Panc1 (cell line): ENCODE measurements around the gene IL17RE. TPM values are rescaled to one million over a fixed set of nuclear protein-coding genes. Genes with fewer than 3 reads are reported as not detected.

Experiments
- ATAC-seq: fragments of 200-7000 bp; cut with Tn5 transposase; 2 replicates; pipeline ENCODE4 v1.9.1; 2020; ENCODE audit warnings: mild to moderate bottlenecking, moderate library complexity
- BruUV-seq: library from RNA; stranded (reverse); fragments of 400-500 nt; replicated peaks from 2 replicates; lab custom pipeline; 2021; lab: Mats Ljungman, UMichigan
- CTCF ChIA-PET: fragments of 300-600 bp; sonication (Branson Sonifier 250); formaldehyde crosslinking; loops from one replicate; lab custom pipeline; 2022; ENCODE audit warnings: antibody characterized with exemption; lab: Charles Lee
- POLR2A ChIA-PET: fragments of 300-600 bp; sonication (Branson Sonifier 250); formaldehyde crosslinking; loops from one replicate; lab custom pipeline; 2022; ENCODE audit warnings: antibody characterized with exemption; lab: Charles Lee
- DNase-seq: peaks from one replicate; pipeline ENCODE4 v3.0.0-alpha.2; 2010; ENCODE audit warnings: low read depth, low spot score
- H3K27ac ChIP-seq: 2 replicates; pipeline ENCODE4 v1.5.1; 2011; ENCODE audit warnings: mild to moderate bottlenecking, low read length, inconsistent platforms
- H3K27me3 ChIP-seq: fragments of 200-500 bp; sonication (Bioruptor generic); 2 replicates; pipeline ENCODE4 v1.6.0; 2014; ENCODE audit warnings: low read length, inconsistent platforms; ENCODE audit not compliant: control insufficient read depth, insufficient read depth
- H3K36me3 ChIP-seq: fragments of 200-500 bp; sonication (Bioruptor generic); 2 replicates; pipeline ENCODE4 v1.5.1; 2014; ENCODE audit warnings: inconsistent platforms, mild to moderate bottlenecking, low read length, moderate library complexity; ENCODE audit not compliant: control insufficient read depth, insufficient read depth
- H3K4me1 ChIP-seq: 2 replicates; pipeline ENCODE4 v1.5.1; 2011; ENCODE audit warnings: inconsistent platforms, mild to moderate bottlenecking, low read length, moderate library complexity; ENCODE audit not compliant: control insufficient read depth, insufficient read depth
- H3K4me3 ChIP-seq, 2 experiments: 2 replicates each; pipeline ENCODE4 v1.5.1; 2011 to 2012; ENCODE audit warnings: low read depth in 2 of 2, low read length in 2 of 2, mild to moderate bottlenecking in 2 of 2, inconsistent platforms in 1 of 2, moderate library complexity in 1 of 2
- H3K9me3 ChIP-seq: fragments of 200-500 bp; sonication (Bioruptor generic); 2 replicates; pipeline ENCODE4 v1.5.1; 2014; ENCODE audit warnings: low read depth, mild to moderate bottlenecking, inconsistent platforms, low read length, moderate library complexity; ENCODE audit not compliant: control insufficient read depth, insufficient read depth
- POLR2AphosphoS5 ChIP-seq: IDR thresholded peaks from 2 replicates; pipeline ENCODE4 v1.6.1; 2012; ENCODE audit warnings: mild to moderate bottlenecking, low read depth, low read length, moderate library complexity
- SIN3A ChIP-seq: IDR thresholded peaks from 2 replicates; pipeline ENCODE4 v1.6.1; 2012; ENCODE audit warnings: low read depth, mild to moderate bottlenecking, low read length, moderate library complexity, borderline replicate concordance; ENCODE audit not compliant: insufficient read depth
- TCF7L2 ChIP-seq: IDR thresholded peaks from 2 replicates; pipeline ENCODE4 v1.6.1; 2011; ENCODE audit warnings: mild to moderate bottlenecking, low read depth, low read length, inconsistent platforms
- in situ Hi-C: cut with HindIII; loops from 2 replicates; pipeline ENCODE4 v1.10.0; 2016; ENCODE audit warnings: low sequenced_read_pairs, low pct_unique_long_range_greater_than_20kb
- intact Hi-C: fragments of 100-400 bp; cut with micrococcal nuclease; formaldehyde crosslinking; loops from one replicate; pipeline ENCODE4 v1.10.0; 2022; ENCODE audit not compliant: unreplicated experiment
- total RNA-seq: library from RNA; stranded (reverse); gene quantifications from one replicate; pipeline ENCODE4 v1.2.1, GENCODE V29; 2021; ENCODE audit not compliant: unreplicated experiment
- TF ChIP-seq, protein P1 (sequence below), 2 experiments: IDR thresholded peaks; 2 replicates each; pipeline ENCODE4 v1.6.1; 2011 to 2012; ENCODE audit warnings: low read depth in 2 of 2, control low read depth in 1 of 2, low read length in 1 of 2, mild to moderate bottlenecking in 1 of 2, moderate library complexity in 1 of 2; ENCODE audit not compliant: insufficient read depth in 1 of 2
- TF ChIP-seq, protein P2 (sequence below): fragments of 450-650 bp; IDR thresholded peaks from 2 replicates; pipeline ENCODE4 v1.5.1; 2017; ENCODE audit warnings: mild to moderate bottlenecking

Gene IL17RE
- total RNA-seq, 1 experiment from 2014 or later: 1.1 TPM

DNA sequence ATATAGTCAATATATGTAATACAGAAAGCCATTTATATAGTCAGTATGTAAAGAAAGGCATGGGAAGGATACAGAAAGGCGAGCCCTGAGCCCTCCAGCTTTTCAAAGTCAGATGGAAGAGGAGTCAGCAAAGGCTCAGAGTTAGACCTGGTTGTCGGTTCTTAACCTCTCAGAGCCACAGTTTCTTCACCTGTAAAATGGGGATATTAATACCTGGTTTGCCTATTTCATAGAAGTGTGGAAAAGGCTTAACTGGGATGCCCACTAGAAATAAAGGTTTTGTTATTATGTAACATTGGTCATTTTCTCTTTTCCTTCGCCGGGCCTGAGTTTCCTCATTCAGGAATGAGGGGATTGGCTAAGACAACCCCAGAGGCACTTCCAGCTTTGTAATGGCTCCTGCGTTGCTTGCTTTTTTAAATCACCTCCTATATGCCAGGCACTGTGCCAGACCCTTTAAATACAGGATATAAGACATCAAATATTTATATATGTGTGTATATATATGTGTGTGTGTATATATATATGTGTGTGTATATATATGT lies 33.4 kb downstream of the IL17RE start:
- BruUV-seq: no TSS peak
- in situ Hi-C loops (no loop called here), intact Hi-C loops (no loop called here)
- TF ChIP-seq SIN3A (no peak), POLR2AphosphoS5 (no peak), TCF7L2 (no peak)
- TF ChIP-seq, protein P1, sequence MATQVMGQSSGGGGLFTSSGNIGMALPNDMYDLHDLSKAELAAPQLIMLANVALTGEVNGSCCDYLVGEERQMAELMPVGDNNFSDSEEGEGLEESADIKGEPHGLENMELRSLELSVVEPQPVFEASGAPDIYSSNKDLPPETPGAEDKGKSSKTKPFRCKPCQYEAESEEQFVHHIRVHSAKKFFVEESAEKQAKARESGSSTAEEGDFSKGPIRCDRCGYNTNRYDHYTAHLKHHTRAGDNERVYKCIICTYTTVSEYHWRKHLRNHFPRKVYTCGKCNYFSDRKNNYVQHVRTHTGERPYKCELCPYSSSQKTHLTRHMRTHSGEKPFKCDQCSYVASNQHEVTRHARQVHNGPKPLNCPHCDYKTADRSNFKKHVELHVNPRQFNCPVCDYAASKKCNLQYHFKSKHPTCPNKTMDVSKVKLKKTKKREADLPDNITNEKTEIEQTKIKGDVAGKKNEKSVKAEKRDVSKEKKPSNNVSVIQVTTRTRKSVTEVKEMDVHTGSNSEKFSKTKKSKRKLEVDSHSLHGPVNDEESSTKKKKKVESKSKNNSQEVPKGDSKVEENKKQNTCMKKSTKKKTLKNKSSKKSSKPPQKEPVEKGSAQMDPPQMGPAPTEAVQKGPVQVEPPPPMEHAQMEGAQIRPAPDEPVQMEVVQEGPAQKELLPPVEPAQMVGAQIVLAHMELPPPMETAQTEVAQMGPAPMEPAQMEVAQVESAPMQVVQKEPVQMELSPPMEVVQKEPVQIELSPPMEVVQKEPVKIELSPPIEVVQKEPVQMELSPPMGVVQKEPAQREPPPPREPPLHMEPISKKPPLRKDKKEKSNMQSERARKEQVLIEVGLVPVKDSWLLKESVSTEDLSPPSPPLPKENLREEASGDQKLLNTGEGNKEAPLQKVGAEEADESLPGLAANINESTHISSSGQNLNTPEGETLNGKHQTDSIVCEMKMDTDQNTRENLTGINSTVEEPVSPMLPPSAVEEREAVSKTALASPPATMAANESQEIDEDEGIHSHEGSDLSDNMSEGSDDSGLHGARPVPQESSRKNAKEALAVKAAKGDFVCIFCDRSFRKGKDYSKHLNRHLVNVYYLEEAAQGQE (IDR thresholded peaks at IDR 0.05; ENCODE audit: insufficient read depth in 1 of 2, low read depth in 2 of 2, low read length in 1 of 2): no peak
- TF ChIP-seq, protein P2, sequence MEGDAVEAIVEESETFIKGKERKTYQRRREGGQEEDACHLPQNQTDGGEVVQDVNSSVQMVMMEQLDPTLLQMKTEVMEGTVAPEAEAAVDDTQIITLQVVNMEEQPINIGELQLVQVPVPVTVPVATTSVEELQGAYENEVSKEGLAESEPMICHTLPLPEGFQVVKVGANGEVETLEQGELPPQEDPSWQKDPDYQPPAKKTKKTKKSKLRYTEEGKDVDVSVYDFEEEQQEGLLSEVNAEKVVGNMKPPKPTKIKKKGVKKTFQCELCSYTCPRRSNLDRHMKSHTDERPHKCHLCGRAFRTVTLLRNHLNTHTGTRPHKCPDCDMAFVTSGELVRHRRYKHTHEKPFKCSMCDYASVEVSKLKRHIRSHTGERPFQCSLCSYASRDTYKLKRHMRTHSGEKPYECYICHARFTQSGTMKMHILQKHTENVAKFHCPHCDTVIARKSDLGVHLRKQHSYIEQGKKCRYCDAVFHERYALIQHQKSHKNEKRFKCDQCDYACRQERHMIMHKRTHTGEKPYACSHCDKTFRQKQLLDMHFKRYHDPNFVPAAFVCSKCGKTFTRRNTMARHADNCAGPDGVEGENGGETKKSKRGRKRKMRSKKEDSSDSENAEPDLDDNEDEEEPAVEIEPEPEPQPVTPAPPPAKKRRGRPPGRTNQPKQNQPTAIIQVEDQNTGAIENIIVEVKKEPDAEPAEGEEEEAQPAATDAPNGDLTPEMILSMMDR: no peak
- Histone ChIP-seq H3K27me3 (no peaks in the 10 kb centered on the region), H3K4me3 (no peak overlapping the region), H3K36me3 (no peaks in the 10 kb centered on the region; the same call in 1 of the 2 replicates), H3K27ac (no peak overlapping the region), H3K4me1 (0 out of 2 replicates have a peak, but pooled peaks cover 4% of the 10 kb centered on the region), H3K9me3 (no peaks in the 10 kb centered on the region)
- DNase-seq (no peak), ATAC-seq (no peak)
- ChIA-PET POLR2A (no interaction called here), CTCF (no interaction called here)

DNA sequence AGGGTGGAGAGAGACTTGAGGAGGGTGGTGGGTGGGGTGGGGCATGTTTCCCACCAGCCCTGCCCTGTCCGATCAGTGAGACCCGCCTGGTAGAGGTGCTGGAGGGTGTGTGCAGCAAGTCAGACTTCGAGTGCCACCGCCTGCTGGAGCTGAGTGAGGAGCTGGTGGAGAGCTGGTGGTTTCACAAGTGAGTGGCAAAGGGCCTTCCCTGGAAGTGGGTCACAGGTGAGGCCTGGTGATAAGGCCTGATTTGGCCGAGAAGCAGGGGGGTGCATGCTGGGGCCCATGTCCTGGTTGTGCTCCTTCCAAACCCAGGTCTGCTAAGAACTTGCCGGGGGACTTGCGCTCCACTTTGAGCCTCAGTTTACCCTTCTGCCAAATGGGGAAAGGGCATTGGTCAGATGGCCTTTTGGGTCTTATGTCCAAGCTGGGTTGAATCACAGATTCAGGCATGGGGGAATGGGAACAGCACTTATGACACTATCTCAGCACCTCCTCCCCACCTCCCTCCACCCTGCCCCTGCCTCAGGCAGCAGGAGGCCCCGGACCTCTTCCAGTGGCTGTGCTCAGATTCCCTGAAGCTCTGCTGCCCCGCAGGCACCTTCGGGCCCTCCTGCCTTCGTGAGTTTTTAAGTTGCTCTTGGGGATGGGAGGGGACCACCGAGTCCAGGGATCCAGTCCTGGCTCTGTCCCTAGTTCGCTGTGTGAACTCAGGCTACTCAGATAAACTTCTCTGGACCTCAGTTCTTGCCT lies 35.0 kb downstream of the IL17RE start:
- in situ Hi-C loops (no loop called here), intact Hi-C loops (no loop called here)
- CTCF ChIA-PET: no interaction called here
- POLR2A ChIA-PET: no interaction called here
- no peak overlapping the region for H3K27ac ChIP-seq
- no peaks in the 10 kb centered on the region for H3K9me3 ChIP-seq
- no peaks in the 10 kb centered on the region; the same call in 1 of the 2 replicates for H3K36me3 ChIP-seq
- no peak overlapping the region for H3K4me3 ChIP-seq
- BruUV-seq: no TSS peak
- TF ChIP-seq, protein P2: no peak
- no peak for TF ChIP-seq SIN3A
- no peak for TF ChIP-seq POLR2AphosphoS5
- TF ChIP-seq, protein P1 (IDR thresholded peaks at IDR 0.05; ENCODE audit: insufficient read depth in 1 of 2, low read depth in 2 of 2, low read length in 1 of 2): no peak
- no peak for TF ChIP-seq TCF7L2
- no peaks in the 10 kb centered on the region for H3K27me3 ChIP-seq
- 0 out of 2 replicates have a peak, but pooled peaks cover 4% of the 10 kb centered on the region for H3K4me1 ChIP-seq
- ATAC-seq (no peak), DNase-seq (no peak)
